Nucleus accumbens (tissue), 56 donors: ENCODE data around the gene DSC1.
A peak's percentile ranks its signal among the peaks of the same experiment; 100 is the strongest.

Experiments
- DNase-seq, 56 donors: peaks; one replicate each; lab custom pipeline; 2025; lab: John Stamatoyannopoulos, UW

DSC1 gene

DNA sequence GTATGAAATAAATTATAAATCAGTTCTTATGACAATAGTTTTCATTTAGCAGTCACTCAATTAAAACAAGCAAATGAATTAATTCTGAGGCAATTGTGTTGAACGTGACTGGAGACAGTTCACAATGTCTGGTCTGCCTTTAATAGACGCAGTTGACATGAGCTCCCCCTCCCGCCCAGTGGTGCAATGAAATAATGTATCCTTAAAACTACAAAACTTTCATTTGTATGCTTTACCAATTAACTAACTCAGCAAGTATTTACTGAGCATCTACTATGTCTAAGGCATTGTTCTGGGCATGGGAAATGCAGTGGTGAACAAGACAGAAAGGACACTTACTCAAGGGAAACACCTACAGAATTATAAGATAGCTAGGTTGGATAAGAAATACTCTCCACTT is 56.9 kb downstream of the DSC1 start:
- no peak for DNase-seq

DNA sequence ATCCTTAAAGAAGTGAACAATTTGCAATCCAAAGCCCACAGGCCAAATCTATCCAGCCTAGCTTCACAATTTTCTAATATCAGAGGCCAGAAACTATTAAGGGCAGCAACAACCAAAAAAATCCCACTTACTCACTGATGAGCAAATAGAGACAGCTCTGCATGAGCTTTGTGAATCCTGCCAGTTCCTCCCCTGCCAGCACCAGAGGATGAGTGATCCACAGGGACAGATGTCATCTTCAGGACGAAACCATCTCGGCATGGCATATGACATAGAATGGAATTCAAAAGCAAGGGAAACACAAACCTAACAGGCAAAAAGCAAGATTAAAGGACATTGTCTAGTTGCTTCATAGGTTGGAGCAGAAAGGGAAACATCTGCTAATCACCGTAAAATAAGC is 58.2 kb downstream of the DSC1 start:
- DNase-seq: no peak

DNA sequence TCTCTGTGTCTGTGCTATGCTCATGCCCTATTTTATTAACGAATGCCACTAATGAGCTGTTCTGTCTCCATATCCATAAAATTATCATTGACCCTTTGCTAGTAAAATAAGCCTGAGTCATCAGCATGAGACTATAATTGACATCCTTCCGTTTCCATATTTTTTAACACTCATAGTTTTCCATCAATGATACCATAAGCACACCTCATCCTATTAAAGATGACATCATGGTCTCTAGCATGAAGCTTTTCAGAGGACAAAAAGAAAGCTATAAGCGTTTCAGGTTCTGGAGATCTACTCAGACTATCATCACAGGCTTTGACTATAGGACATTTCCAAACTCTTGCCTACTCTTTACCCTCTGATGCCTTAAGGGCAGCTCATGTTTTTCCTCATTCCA is 59.2 kb downstream of the DSC1 start:
- no peak for DNase-seq

- no peak for DNase-seq
These were observed 59.7 kb downstream of the DSC1 start for GRCh38 chr18:31102941-31103340.

- peak in 10 of 56 donors; percentile 4 to 58 (median 20) for DNase-seq
These were observed 60.5 kb downstream of the DSC1 start, which contains the start of gene DSC2 for GRCh38 chr18:31102025-31102684. TSS of gene DSC2 (minus strand) at chr18:31102421. CDS start at chr18:31101971, 450 bp downstream.

DNA sequence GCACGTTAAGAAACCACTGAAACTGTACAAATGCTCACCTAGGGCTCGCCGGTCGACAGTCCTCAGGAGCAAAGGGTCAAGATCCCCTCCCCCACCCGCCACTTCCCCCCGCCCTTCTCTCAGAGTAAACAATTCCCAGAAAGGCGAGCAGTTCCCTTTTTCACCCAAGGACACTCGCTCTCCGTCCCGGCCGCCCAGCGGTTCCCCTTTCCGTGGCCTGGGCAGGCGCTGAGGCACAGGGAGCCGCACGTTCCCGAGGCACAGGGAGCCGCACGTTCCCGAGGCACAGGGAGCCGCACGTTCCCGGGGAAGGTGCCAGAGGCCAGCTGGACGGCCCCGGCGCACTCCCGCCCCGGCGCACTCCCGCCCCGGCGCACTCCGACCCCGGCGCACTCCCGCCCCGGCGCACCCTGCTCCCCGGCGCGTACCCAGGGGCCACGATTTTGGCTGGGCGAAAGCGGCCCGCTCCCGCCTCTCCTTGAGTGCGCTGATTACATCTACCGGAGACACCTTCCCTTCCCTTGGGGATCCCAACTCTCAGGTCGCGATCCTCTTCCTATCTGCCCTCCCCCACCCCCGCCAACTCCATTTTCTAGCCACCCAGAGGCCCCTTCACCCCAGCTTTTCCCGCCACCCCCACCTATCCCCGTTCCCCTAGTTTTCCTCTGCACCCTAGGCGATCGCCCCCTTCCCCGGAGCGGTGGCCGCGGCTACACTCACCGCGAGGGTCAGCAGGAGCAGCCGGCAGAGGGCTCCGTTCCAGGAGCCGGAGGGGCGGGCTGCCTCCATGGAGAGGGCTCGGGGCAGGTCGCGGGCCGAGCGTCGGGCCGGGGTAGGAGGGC is 61.3 kb downstream of the DSC1 start:
- DNase-seq: peak in 42 of 56 donors; percentile 3 to 75 (median 35)

DNA sequence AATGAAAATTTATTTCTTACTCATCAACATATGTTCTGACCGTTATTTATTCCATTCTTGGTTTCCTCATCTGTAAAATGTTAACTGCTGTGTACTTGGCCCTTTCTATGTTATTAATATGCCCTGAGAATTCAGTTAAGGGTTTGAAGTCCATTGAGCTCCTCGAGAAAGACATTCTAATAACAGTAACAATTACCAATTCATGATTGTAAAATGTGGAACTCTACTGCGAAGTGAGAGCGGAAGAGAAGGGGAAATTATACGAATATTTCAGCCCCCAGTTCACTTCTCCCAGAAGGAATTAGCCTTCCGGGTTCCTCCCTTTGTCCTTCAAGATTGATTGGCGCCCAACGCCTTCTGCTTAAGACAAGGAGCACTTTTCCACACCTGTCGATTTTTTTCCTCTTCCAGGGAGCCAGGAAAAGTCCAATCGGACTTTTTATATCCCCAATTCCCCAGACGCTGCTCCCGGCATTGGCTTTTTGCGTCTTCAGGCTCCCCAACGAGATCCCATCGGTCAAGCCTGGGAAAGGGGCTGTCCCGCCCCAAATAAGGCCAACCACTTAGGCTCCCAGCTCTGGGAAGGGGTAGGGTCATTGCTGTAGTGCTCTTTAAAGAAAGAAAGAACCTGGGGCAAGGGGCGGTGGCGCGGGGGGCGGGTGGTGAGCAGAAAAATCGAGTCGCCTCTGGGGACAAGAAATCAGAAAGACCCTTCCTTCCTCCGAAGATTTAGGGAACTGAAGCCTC is 62.0 kb downstream of the DSC1 start:
- peak in 6 of 56 donors; percentile 21 to 44 (median 32) for DNase-seq

DNA sequence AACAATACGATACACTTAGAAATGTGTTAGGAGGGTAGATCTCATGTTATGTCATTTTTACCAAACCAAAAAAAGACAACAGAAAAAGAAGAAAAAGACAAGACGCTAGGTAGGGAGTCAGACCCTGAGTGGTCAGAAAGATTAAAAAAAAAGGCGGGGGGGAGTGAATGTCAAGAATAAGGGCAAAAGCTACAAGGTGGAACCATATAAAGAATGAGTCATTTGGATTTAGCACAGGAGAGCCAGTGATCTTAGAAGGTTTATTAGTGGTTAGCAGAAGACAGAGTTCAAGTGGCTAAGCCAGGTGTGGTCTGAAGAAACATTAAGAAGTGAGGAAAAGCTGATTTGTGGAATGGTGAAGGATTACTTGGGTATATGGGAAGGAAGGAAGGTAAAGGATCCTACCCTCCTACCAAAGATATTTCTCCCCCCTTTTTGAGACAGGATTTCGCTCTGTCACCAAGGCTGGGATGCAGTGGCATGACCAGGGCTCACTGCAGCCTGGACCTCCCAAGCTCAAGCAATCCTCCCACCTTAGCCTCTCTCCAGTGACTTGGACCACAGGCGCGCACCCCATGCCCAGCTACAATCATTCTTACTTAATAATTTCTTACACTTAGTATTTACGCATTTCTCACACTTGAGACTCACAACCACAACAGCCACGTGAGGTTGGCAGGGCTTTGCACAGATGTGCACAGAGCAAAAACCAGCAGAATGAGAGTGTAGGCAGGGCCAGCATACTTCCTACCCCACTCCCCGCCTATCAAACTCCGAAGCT is 63.0 kb downstream of the DSC1 start:
- DNase-seq: no peak

- DNase-seq: no peak
These were observed 63.8 kb downstream of the DSC1 start for GRCh38 chr18:31098878-31099277.

DNA sequence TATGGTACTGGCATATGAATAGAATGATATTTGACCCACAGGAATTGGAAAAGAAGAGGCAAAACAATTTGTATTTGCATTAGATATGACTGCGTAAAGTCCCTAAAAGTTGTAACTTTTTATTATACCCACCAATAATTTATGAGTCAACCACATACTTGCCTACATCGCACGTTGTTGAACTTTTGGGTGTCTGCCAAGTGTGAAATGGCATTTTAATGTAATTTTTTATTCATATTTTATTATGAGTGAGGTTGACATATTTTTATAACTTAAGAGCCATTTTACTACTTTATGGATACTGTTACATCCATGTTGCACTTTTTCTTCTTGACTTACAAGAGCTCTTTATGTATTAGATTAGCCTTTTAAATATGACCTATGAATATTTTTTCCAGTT is 65.0 kb downstream of the DSC1 start:
- DNase-seq: no peak

DNA sequence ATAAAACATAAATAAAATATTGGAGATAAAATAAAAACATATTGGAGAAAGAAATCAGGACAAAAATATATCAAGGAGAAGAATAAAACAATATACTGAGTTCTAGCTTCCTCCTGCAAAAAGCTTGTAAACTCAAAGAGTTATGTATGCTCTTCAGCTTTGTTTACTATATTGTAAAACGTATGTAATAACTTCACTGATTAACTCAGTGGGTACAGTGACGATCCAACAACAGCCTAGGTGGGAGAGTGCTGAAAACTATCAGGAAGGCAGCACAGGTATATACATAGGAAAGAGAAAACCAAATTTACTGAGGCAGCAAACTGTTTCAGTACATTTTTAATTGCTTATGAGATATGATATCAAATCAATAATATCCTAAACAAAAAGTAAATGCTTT is 68.8 kb downstream of the DSC1 start:
- no peak for DNase-seq

GRCh38 chr18:31093294-31093693 is 69.4 kb downstream of the DSC1 start:
- no peak for DNase-seq

GRCh38 chr18:31091350-31091749 is 71.3 kb downstream of the DSC1 start:
- no peak for DNase-seq

DNA sequence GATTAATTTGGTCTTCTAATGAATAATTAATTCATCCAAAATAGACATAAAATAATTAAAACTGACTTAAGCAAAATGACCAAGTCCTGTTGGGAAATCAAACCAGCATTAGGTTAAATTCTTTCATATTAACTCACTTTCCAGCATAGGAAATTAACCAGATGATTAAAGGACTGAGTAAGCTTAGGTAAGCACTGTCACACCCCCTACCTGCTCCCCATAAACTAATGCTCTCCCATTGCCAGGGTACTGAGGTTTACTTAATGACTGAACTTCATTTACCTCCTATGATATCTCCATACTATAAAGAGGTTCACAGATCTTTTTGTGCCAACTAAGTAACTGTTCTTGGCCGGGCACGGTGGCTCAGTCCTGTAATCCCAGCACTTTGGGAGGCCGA is 74.1 kb downstream of the DSC1 start:
- DNase-seq: no peak

DNA sequence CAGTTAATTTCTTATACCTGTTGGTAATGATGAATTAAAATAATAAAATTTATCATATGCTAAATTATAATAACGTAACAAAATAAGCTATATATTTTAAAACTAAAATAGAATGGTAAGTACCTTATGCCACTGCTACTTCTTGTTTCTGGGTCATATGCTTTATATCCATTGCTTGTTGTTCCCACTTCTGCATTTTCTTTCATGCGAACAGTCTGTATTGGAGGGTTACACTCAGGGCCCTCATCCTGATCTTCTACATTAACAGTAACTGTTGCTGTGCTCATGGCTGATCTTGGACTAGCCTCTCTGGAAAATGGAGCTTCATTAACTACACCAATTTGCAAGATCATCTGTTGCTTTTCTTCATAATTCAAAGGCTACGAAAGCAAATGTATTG is 82.7 kb downstream of the DSC1 start:
- no peak for DNase-seq
